Activated naive CD4-positive, alpha-beta T cell treated with Interleukin-2 at 50 U/mL for 16 hours (primary cell): ENCODE results near the gene DOCK2.
"Not testable (repeated sequence)": the region's sequence is repeated elsewhere in the genome, so short reads cannot be mapped to it uniquely, and the experiment has no call there.

Experiments
- DNase-seq: peaks from one replicate; pipeline ENCODE4 v3.0.0-alpha.2; 2020

DOCK2 gene

DNA sequence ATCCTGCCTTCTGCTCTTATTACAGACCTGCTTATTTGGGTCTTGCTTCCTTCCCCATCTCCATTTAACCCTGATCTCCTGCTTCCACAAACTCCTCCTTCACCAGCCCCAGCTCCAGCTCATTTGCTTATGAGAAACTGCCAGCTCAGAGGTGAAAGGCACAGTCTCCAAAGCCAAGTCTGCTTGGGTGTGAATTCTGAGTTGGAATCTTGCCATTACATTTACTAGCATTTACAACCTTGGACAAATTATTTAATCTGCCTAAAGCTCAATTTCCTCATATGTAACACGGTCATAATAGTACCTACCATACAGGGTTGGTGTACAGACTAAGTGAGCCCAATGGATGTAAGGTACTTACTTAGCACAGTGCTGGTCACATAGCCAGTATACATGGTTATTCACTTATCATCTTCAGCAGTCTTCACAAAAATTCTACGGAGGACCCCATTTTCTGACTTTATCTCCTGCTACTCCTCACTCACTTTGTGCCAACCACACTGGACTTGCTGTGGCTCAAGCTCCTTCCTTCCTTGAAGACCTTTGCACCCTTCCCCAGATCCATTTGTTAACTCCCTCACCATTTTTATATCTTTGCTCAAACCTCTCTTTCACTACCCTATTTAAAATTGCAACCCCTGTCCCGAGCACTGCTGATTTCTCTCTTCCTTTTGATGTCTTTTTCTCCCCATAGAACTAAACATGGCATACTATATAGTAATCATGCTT lies 86.2 kb downstream of the DOCK2 start:
- no peak for DNase-seq

DNA sequence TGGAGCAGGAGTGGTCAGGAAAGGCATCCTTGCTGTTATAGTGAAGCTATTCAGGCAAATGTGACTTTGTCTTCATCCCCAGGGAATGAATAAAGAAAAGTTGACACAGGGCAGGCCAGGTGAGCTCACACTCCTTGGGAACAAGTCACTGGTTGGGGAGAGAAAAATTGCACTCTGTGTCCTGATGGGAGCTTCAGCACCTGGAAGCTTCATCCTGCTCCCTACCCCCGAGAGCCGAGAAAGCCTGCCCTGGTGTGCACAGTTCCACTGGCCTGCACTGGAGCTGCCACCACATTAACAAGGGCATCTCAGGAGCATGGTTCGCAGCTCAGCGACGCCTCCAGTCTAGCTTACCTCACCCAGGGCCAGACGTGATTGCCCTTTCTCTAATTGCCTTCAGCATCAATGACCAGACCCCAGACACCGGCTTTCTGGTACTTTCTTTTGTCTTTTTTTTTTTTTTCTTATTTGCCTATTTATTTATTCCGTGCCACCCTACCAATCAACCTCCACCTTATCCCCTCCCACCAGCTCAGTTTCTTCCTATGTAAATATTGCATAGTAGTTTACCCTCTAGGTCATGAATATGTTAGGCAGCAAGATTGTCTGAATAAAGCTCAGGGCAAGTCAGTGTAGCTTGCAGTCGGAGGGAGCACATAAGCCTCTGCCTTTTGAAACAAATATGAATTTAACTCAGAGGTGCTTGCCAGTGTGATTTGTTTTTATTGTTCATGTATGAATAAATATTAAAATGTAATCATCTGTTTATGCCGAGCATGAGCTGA lies 87.4 kb downstream of the DOCK2 start:
- no peak for DNase-seq

DNA sequence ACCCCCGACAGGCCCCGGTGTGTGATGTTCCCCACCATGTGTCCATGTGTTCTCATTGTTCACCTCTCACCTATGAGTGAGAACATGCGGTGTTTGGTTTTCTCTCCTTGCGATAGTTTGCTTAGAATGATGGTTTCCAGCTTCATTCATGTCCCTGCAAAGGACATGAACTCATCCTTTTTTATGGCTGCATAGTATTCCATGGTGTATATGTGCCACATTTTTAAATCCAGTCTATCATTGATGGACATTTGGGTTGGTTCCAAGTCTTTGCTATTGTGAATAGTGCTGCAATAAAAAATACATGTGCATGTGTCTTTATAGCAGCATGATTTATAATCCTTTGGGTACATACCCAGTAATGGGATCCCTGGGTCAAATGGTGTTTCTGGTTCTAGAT lies 88.6 kb downstream of the DOCK2 start:
- not testable (repeated sequence) for DNase-seq

DNA sequence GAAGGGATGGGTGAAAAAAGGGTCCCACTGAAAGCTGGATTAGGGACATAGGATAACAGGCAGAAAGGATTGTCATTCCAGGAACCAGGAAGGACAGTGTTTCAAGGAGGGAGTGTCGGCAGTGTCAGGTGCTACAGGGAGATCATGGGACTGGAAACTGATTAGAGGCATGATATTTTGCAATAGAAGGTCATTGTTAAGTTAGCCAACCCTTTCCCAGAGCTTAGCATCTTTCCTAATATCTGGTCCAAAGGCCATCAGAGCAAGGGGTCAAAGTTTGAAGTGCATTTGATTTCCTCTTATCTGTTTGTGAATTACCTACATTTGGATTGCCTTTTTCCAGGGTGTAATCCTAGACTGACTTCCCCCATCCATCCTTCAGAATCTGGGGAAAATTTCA lies 91.3 kb downstream of the DOCK2 start:
- no peak for DNase-seq

DNA sequence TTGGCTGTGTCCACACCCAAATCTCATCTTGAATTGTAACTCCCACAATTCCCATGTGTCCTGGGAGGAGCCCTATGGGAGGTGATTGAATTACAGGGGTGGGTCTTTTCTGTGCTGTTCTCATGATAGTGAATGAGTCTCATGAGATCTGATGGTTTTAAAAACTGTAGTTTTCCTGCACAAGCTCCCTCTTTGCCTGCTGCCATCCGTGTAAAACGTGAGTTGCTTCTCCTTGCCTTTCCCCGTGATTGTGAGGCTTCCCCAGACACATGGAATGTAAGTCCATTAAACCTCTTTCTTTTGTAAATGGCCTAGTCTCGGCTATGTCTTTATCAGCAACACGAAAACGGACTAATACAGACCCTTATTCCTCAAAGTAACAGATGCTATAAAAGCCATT lies 94.1 kb downstream of the DOCK2 start:
- DNase-seq = no peak

DNA sequence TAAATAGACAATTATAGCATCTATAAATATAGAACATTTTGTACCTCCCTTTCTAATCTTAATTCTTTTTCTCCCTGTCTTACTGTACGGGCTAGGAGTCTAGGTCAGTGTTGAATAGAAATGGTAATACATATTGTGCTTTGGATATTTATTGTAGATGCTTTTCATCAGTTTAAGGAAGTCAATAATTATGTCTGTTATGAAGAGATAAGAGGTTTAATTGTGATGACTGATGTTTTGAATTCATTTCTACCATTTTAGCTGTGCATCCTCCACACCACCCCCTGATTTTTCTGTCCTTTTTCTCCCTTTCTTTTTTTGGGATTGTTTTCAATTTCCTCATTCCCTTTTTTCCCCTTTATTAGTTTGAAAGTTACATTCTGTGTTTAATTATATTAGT lies 95.8 kb downstream of the DOCK2 start:
- no peak for DNase-seq

DNA sequence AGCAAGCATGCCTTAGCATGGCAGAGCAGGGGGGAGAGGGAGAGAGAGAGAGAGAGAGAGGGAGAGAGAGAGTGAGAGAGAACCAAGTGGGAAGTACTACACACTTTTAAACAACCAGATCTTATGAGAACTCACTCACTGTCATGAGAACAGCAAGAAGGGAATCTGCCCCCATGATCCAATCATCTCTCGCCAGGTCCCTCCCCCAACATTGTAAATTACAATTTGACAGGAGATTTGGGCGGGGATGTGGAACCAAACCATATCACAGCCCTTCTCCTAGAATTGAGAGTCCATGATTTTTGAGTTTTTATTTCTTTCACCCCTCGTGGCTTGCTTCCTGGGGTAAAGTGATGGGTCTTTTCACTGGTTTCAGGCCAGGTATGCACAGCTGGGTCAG lies 98.8 kb downstream of the DOCK2 start:
- no peak for DNase-seq

DNA sequence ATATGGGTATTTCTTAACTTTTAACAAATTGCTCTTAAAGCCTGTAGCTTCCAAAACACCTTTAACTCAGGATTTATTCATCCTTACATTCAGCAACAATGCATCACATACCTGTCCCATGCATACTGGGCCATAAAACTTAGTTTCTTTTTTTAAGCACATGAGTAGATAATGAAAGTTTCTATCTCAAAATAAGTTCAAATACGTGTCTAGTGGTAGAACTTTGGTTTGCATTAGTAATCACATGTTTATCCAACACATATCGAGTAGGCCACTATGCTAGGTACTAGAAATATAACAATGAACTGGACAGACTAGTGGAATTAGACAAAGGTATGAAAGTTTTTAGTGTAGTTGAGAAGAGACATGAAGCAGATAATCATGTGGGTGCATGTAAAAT lies 99.6 kb downstream of the DOCK2 start:
- DNase-seq = no peak

DNA sequence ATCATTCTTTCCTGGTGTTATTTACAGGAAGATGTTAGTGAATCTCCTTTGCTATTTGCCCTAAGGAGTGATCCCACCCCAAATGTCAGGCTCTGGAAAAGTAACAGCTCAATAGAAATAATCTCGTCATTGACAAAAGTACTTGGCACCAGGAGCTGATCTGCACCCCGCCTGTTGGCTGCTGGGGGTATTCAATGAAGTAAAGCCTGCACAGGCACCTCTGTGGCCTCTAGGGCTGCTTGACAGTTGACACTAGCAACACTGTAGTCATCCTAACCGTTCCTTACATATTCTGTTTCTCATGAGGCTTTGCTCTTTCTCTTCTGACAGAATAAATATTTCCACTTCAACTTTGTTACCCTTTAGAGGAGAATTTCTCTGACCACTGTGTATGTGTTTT lies 103.4 kb downstream of the DOCK2 start:
- no peak for DNase-seq

DNA sequence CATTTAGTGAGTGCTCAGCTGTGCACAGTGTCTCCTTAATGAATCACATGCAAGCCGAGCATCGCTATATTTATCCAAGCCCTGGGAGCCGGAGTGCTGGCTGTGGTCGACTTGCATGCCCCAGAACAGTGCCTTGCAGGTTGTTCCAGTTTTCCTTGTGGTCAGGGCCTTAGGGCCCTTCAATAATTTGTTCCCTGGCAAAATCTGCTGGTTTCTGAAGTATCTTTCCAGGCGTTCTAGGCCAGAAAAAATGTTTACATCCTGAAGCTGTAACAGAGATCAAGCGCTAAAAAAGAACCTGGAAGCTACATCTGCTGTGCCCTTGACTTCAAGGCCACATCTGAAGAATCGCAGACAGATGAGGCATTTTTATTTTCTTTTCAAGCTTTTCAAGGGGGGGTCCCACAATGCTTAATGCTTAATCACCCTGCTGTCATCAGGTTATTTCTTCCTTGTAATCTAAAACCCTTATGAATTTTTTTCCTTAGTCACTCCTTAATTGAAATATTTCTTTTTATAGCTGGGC lies 105.8 kb downstream of the DOCK2 start:
- no peak for DNase-seq

DNA sequence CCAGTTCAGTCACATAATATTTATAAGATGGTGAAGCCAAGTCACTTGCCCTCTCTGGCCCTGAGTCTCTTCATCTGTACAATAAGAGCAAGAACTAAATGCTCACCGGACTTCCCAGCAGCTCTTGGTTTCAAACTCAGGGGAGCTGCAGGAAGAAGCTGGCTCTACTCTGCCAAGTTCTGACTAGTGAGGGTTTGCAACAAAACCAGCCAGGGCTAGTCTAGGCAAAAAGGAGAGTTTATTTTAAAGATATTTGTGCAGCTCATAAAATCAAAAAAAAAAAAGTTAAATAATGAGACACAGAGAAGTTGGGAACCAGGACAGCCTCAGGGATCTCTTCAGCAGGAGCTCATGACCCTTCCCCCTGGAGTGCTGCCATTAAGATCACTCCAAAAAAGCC lies 107.3 kb downstream of the DOCK2 start:
- DNase-seq = no peak

DNA sequence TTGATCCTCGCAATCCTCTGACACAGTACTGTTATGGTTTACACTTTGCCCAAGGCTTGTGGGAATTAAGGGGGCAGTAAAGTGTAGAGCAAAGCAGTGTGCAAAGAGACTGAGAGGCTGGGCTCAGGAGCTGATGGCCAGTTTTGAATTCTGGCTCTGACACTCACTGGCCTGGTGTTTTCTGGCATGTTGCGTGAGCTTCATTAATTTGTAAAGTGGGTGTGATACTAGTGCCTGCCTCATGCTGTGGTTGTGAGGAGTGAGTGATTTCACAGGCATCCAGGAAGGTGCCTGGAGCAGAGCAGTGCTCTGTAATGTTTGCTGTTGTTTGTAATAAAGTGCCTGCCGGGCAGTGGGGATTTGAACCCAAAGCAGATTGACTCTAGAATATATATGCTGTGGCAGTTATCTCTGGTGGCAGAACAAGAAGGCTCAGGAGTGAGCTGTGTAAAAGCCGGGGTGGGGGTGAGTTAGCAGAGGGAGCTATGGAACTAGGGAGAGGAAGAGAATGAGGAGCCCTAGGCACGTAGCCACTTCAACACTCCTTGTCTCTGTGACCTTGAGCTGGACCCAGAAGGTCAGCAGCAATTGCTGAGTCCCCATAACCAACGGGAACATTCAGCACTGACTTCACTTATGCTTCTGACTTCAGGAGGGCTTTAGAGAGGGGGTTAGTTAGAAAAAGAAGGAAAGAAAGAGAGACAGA lies 108.5 kb downstream of the DOCK2 start:
- no peak for DNase-seq

DNA sequence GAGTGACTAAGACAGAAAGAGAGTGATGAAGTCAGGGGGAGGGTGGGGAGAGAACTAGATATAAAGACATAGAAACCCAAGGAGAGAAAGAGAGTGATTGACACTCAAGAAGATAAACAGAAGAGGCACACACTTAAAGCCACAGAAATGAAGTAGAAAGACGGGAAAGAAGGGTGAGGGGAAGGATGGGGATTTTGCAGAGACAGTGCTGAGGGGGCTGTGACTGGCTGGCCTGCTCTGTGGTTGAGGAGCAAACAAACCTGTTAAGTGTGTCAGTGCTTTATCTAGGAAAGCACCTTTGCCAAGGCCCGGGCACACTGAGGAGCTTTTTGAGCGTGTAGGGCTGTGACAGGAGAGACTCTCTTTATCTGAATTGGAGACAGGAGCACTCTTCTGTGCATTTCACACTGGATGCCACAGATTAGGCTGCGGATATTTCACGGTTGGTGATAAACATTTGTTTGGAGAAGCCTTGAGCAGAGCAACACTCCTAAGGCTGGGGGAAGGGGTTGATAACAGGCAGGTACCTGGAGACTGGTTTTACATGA lies 109.1 kb downstream of the DOCK2 start:
- DNase-seq = no peak

DNA sequence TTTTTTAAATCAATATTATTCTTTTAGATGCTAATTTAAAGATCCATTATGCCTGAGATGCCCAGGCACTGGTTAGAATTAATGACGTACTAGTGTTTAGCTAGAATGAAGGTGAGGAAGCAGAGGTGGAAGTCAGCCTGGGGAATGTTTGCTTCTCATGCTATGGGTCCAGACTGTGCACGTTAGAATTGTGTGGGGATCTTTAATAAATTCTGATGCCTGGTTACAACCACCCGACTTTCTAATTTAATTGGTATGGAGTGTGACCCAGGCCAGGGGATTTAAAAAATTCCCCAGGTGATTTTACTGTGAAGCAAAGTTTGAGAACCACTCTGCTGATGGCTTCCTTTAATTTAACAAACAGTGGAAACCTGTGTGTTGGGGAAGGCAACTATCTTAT lies 111.1 kb downstream of the DOCK2 start:
- no peak for DNase-seq

DNA sequence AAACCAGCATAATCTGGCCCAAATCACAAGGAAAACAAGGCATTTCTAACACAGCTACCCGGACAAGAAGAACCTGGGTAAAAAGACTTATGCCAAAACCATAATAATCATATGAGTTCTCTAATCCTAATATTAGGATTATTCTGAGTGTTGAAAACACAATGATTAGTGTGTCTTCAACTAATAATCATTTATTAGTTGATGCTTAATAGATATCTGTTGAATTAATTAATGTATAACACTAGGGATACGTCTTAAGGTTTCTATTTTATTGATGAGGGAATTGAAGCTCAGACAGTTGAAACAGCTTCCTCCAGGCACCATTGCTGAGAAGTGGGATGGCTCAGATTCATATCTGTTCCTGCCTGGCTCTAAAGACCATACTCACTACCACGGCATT lies 112.2 kb downstream of the DOCK2 start:
- no peak for DNase-seq

DNA sequence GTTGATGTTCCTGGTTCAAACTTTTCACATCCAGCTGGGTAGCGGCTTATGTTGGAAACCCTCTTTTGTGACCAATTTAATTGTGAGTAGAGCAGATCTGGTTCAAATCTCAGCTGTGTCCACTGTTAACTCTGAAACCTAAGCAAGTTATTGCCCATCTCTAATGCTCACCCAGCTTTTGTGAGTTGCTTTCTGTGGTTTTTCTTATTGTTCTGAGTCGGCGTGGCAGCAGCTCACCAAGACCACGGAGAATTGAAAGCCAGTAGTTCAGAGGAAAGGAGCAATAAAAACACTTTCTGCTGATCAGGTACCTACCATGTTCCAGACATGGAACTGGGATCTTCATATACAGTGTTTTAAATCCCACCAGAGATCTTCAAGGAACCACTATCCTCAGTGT lies 114.4 kb downstream of the DOCK2 start:
- DNase-seq = no peak

DNA sequence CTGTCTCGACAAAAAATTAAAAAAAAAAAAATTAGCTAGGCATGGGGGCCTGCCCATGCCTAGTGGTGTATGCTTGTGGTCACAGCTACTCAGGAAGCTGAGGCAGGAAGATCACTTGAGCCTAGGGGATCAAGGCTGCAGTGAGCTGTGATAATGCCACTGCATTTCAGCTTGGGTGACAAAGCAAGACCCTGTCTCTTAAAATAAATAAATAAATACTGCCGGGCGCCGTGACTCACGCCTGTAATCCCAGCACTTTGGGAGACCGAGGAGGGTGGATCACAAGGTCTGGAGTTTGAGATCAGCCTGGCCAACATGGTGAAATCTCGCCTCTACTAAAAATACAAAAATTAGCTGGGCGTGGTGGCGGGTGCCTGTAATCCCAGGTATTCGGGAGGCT lies 115.5 kb downstream of the DOCK2 start:
- not testable (repeated sequence) for DNase-seq

DNA sequence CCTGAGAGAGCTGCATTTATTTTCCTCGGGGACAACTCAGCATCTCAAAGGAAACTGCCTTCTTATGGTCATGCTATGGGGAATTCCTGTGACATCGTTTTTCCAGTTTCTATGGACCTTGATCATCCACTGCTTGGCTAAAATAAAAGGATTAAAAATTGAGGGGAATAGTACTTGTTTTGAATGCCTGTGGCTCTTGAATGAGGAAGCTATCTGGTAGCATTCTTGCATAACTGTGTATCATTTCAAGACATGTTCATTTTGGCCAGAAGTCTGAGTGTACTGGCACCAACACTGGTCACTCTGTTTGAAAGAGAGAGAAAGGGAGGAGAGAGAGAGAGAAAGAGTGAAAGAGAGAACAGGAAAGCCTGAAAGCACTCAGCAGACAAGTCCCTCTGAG lies 116.7 kb downstream of the DOCK2 start:
- no peak for DNase-seq

DNA sequence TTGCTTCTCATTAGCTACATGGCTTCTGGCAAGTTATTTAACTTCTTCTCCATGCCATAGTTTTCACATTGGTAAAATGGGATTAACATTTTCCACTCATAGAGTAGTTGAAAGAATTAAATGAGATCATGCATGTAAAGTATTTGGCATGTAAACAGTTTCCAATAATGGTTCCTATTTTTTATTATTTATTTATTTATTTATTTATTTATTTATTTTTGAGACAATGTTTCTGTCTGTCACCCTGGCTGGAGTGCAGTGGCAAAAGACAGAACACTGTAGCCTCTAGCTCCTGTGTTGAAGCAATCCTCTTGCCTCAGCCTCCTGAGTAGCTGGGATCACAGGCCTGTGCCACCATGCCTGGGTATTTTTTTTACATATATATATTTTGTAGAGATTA lies 117.7 kb downstream of the DOCK2 start:
- no peak for DNase-seq

DNA sequence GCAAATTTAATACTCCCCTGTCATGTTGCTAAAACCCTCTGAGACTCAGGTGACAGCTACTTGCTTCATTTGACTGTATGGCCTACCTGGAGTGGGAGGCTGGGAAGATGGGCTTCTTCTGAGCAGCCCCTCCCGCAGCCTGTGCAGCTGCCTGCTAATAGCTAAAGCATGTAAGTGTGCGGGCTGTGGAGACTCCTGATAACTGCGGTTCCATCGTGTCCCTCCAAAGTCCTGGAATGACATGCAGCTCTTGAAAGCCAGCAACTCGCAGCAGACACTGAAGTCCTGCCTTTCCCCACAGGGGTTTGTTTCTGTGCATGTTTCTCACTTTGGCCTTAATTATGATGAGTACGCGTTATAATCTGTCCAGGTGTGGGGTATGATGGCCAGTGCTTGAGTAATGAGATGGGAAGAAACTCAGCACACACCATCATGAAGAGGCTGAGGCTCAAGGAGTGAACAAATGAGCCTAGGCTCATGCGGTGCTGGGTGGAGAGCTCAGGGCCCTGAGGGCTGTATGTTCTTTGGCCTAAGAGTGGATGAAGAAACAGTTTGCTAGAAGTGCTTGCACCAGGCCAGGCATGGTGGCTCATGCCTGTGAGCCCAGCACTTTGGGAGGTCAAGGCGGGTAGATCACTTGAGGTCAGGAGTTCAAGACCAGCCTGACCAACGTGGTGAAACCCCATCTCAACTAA lies 119.1 kb downstream of the DOCK2 start:
- DNase-seq = no peak

DNA sequence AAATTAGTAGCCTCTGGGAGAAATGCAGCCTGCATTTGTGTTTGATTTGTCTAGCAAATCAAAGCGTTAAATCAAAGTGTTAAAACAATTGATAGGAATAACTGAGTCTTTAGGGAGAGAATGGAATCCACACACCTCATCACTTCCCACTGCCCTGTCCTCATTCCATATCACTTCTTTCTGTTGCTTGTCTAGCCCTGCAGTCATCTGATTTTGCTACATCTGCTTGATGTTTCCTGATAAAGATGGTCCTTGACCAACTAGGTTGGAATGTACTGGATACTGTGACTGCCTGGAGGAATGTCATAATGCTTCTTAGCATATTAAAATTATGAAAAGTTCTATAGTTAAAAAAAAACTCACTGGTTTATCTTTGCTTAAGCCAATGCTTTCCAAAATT lies 119.9 kb downstream of the DOCK2 start:
- DNase-seq = no peak

DNA sequence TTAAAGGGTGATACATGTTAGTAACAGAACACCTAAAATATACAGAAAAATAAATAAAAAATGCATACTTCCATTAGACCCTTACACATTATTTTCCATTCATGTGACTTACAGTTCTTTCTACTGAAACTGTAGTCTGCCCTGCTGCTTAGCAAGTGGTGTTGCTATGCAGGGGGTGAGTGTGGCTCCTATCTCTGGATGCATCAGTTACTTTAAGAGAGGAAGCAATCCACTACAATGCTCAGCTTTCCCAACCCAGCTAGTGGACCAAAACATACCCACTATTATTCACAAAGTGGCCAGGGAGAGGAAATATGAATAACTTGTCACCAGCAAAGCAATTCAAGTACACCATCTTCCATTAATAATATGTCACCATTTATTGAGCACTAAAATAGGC lies 121.8 kb downstream of the DOCK2 start:
- no peak for DNase-seq

DNA sequence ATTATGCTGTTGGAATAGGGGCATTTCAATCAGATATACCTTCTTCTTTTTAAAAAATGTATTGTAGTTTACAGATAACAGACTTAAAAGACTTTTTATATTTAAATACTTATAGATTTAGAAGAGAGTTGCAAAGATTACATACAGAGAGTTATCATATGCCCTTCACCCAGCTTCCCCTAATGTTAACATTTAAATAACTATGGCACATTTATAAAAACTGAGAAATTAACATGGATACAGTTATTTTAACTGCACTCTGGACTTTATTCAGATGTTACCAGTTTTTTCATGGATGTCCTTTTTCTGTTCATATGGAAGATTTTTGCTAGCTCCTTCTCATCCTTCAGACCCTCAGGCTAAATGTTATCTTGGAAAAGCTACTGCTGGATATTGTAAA lies 123.2 kb downstream of the DOCK2 start:
- no peak for DNase-seq
